HepG2 (cell line): ENCODE results near the gene TSPAN7.

Experiments used
- EZH2 ChIP-seq: conservative IDR thresholded peaks from 2 replicates; pipeline ENCODE4 v1.6.1; 2012; ENCODE audit warnings: mild to moderate bottlenecking, low read depth, low read length, moderate library complexity
- HDAC2 ChIP-seq: sonication (generic); formaldehyde crosslinking; IDR thresholded peaks from 2 replicates; pipeline ENCODE4 v1.4.0; 2020; ENCODE audit warnings: missing genetic modification reagents
- HOXA3 ChIP-seq: sonication (generic); formaldehyde crosslinking; IDR thresholded peaks from 2 replicates; pipeline ENCODE4 v1.5.0; 2020; ENCODE audit warnings: missing genetic modification reagents
- NCOA1 ChIP-seq: sonication (generic); formaldehyde crosslinking; IDR thresholded peaks from 2 replicates; pipeline ENCODE4 v1.9.0; 2021; ENCODE audit warnings: missing genetic modification reagents
- POLR2A ChIP-seq, 2 experiments: IDR thresholded peaks; 2 replicates each; pipeline ENCODE4 v1.6.1; 2011; ENCODE audit warnings: low read depth in 2 of 2, low read length in 2 of 2, mild to moderate bottlenecking in 1 of 2, moderate library complexity in 1 of 2; ENCODE audit not compliant: insufficient read depth in 1 of 2
- PRPF4 ChIP-seq: fragments of 200-400 bp; formaldehyde crosslinking; IDR thresholded peaks from 2 replicates; pipeline ENCODE4 v1.6.1; 2016; ENCODE audit warnings: low read length, low read depth; ENCODE audit not compliant: poor library complexity, severe bottlenecking
- SP2 ChIP-seq: sonication (generic); formaldehyde crosslinking; IDR thresholded peaks from 2 replicates; pipeline ENCODE4 v1.5.1; 2020; ENCODE audit warnings: mild to moderate bottlenecking, missing genetic modification reagents
- TF ChIP-seq, protein P1 (sequence below): sonication (generic); formaldehyde crosslinking; IDR thresholded peaks from 2 replicates; pipeline ENCODE4 v1.4.0; 2020; ENCODE audit warnings: missing genetic modification reagents, mild to moderate bottlenecking, borderline replicate concordance
- TF ChIP-seq, protein P2 (sequence below): sonication (generic); formaldehyde crosslinking; IDR thresholded peaks from 2 replicates; pipeline ENCODE4 v1.5.0; 2020; ENCODE audit warnings: mild to moderate bottlenecking, missing genetic modification reagents, moderate library complexity

DNA sequence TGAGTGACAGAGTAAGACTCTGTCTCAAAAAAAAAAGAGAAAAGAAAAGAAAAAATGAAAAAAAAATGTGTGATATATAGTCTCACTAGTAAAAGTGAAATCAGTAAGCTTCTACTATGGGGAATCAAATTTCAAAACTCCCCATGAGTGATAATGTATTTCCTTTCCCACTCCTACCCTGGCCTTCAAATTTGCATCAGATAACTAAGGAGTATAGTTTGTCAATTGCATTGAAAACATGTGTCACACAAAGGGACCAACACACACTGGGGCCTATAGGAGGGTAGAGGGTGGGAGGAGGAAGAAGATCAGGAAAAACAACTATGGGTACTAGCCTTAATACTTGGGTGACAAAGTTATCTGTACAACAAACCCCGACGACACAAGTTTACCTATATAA lies 118.4 kb downstream of the TSPAN7 start:
- TF ChIP-seq, protein P1, sequence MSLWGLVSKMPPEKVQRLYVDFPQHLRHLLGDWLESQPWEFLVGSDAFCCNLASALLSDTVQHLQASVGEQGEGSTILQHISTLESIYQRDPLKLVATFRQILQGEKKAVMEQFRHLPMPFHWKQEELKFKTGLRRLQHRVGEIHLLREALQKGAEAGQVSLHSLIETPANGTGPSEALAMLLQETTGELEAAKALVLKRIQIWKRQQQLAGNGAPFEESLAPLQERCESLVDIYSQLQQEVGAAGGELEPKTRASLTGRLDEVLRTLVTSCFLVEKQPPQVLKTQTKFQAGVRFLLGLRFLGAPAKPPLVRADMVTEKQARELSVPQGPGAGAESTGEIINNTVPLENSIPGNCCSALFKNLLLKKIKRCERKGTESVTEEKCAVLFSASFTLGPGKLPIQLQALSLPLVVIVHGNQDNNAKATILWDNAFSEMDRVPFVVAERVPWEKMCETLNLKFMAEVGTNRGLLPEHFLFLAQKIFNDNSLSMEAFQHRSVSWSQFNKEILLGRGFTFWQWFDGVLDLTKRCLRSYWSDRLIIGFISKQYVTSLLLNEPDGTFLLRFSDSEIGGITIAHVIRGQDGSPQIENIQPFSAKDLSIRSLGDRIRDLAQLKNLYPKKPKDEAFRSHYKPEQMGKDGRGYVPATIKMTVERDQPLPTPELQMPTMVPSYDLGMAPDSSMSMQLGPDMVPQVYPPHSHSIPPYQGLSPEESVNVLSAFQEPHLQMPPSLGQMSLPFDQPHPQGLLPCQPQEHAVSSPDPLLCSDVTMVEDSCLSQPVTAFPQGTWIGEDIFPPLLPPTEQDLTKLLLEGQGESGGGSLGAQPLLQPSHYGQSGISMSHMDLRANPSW (CRISPR knock-in tag) = no peak
- no peak for TF ChIP-seq PRPF4
- no peak for TF ChIP-seq HOXA3
- no peak for TF ChIP-seq NCOA1 (CRISPR knock-in tag)
- TF ChIP-seq, protein P2, sequence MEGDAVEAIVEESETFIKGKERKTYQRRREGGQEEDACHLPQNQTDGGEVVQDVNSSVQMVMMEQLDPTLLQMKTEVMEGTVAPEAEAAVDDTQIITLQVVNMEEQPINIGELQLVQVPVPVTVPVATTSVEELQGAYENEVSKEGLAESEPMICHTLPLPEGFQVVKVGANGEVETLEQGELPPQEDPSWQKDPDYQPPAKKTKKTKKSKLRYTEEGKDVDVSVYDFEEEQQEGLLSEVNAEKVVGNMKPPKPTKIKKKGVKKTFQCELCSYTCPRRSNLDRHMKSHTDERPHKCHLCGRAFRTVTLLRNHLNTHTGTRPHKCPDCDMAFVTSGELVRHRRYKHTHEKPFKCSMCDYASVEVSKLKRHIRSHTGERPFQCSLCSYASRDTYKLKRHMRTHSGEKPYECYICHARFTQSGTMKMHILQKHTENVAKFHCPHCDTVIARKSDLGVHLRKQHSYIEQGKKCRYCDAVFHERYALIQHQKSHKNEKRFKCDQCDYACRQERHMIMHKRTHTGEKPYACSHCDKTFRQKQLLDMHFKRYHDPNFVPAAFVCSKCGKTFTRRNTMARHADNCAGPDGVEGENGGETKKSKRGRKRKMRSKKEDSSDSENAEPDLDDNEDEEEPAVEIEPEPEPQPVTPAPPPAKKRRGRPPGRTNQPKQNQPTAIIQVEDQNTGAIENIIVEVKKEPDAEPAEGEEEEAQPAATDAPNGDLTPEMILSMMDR = no peak
- no peak for TF ChIP-seq SP2 (CRISPR knock-in tag)
- no peak for TF ChIP-seq HDAC2 (CRISPR knock-in tag)
- TF ChIP-seq POLR2A (IDR thresholded peaks at IDR 0.05; ENCODE audit: insufficient read depth in 1 of 2, low read depth in 2 of 2, low read length in 2 of 2) = no peak
- TF ChIP-seq EZH2 = no peak
